Gastrocnemius medialis (tissue), 4 donors: Measurements from ENCODE around the gene ATP5PD. TPM values are rescaled to one million over a fixed set of nuclear protein-coding genes. Genes with fewer than 3 reads are reported as not detected.

ENCODE experiments used
- ATAC-seq, 2 donors: fragments of 150-250 bp; one replicate each; pipeline ENCODE4 v1.9.1; 2016
- DNase-seq, 2 donors: peaks; one replicate each; pipeline ENCODE4 v3.0.0-alpha.2; 2019
- H3K27ac ChIP-seq, 4 donors: fragments of 200-600 bp; sonication (generic); 1 replicate in 1 of 4; 2 replicates in 3 of 4; pipeline ENCODE4 v1.5.1; 2016 to 2018; ENCODE audit warnings: mild to moderate bottlenecking in 2 of 4, moderate library complexity in 1 of 4
- H3K27me3 ChIP-seq, 3 donors: fragments of 200-600 bp; sonication (generic) in 2 of 3; 1 replicate in 1 of 3; 2 replicates in 2 of 3; pipeline versions ENCODE4 v1.5.1 to v1.6.0; 2016 to 2019; ENCODE audit warnings: mild to moderate bottlenecking in 1 of 3, moderate library complexity in 1 of 3
- H3K36me3 ChIP-seq, 2 donors: fragments of 200-600 bp; sonication (generic) in 1 of 2; one replicate each; pipeline ENCODE4 v1.5.1; 2017 to 2018
- H3K4me1 ChIP-seq, 2 donors: fragments of 200-600 bp; sonication (generic) in 1 of 2; one replicate each; pipeline ENCODE4 v1.5.1; 2016 to 2017; ENCODE audit warnings: mild to moderate bottlenecking in 2 of 2
- H3K4me3 ChIP-seq, 4 donors: fragments of 200-600 bp; sonication (generic) in 3 of 4; 1 replicate in 1 of 4; 2 replicates in 3 of 4; pipeline ENCODE4 v1.5.1; 2016 to 2019; ENCODE audit warnings: mild to moderate bottlenecking in 2 of 4
- H3K9me3 ChIP-seq, 3 donors: fragments of 200-600 bp; sonication (generic) in 2 of 3; 1 replicate in 1 of 3; 2 replicates in 2 of 3; pipeline ENCODE4 v1.5.1; 2016 to 2019
- CTCF ChIP-seq, 5 experiments: fragments of 450-650 bp in 3 of 5; fragments of 200-600 bp in 2 of 5; sonication (generic) in 2 of 5; IDR thresholded peaks in 4 of 5; conservative IDR thresholded peaks in 1 of 5; 1 replicate in 4 of 5; 2 replicates in 1 of 5; pipeline ENCODE4 v1.5.1; 2016 to 2019; ENCODE audit warnings: antibody characterized with exemption in 5 of 5, mild to moderate bottlenecking in 3 of 5, moderate library complexity in 3 of 5
- POLR2A ChIP-seq, 2 donors: fragments of 450-650 bp; IDR thresholded peaks; one replicate each; pipeline ENCODE4 v1.6.1; 2017; ENCODE audit warnings: antibody characterized with exemption in 2 of 2, mild to moderate bottlenecking in 2 of 2, moderate library complexity in 2 of 2
- in situ Hi-C, 4 donors: fragments of 200-750 bp; cut with MboI; loops; one replicate each; pipeline versions ENCODE4 v1.15.0 to v1.8.0; 2017; ENCODE audit warnings: low sequenced_read_pairs in 4 of 4
- intact Hi-C: fragments of 100-400 bp; cut with DNase I; formaldehyde crosslinking; loops from one replicate; pipeline ENCODE4 v1.15.1; 2023; ENCODE audit warnings: low total_unique reads
- total RNA-seq, 4 donors: library from RNA; depleted of rRNA; stranded (reverse); fragments of >200 nt; gene quantifications; one replicate each; pipeline versions ENCODE4 v1.1.0 to v1.2.3, GENCODE V29; 2016

ATP5PD gene
- total RNA-seq, 4 donors from 2014 or later = 377 to 495 (median 491) TPM

DNA sequence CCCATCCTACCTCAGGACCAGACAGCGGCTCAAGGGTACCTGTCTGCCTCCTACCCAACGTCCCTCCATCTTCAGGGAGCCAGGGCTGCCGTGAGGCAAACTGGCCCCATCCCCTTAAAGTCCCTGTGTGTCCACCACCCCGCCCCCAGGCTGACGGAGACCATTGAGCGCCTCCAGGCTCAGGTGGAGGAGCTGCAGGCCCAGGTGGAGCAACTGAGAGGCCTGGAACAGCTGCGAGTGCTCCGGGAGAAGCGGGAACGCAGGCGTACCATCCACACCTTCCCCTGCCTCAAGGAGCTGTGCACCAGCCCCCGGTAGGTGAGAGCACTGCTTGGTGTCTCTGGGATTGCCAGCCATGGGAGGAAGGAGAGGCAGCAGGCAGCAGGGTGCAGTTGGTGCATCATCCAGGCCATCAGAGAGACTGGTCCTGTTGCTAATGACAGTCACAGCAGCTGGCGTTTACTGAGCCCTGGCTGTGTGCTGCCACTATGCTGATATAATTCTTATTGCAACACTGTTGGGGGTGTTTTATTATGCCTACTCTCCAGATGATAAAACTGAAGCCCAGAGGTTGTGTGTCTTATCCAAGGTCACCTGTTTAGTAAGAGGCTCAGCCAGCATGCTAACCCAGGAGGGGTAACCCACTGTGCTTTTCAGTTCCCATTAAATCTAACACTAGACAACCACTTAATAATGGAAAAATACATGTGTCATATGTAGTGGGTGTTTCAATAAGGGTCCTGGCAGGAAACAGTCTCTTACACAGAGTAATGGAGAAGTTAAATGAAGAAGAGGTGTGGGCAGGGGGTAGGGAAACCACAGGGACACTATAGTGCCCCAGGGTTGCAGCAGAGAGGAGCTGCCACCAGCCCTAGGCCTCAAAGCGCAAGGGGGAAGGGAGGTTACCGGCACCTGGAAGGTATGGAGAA lies 44.6 kb downstream of the ATP5PD start:
- in situ Hi-C loops = no loop called here
- DNase-seq (no peak), ATAC-seq (no peak)
- Histone ChIP-seq H3K4me1 (no peaks in the 10 kb centered on the region), H3K27ac (no peak overlapping the region), H3K4me3 (no peak overlapping the region), H3K36me3 (peaks cover 0 to 4% of the 10 kb centered on the region in 2 donors), H3K27me3 (no peaks in the 10 kb centered on the region), H3K9me3 (no peaks in the 10 kb centered on the region)
- TF ChIP-seq CTCF (IDR thresholded peaks at IDR 0.05 in 4 of 5, conservative IDR thresholded peaks at IDR 0.05 in 1 of 5) (no peak), POLR2A (IDR thresholded peaks at IDR 0.05) (no peak)
- intact Hi-C loops = no loop called here

DNA sequence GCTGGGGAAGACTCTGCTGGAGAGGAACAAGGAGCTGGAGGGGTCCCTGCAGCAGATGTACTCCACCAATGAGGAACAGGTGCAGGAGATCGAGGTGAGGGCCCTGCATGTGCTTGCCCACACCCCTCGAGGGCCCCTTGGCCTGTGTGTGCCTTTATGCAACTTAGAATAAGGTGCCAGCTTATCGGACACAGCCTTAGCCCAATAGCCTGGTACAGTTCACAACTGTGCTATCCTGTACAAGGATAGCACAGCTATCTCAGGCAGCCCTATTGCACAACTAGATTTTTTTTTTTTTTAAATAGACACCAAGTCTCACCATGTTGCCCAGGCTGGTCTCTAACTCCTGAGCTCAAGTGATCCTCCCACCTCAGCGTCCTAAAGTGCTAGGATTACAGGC lies 47.2 kb downstream of the ATP5PD start:
- peaks cover 0 to 4% of the 10 kb centered on the region in 2 donors for H3K36me3 ChIP-seq
- no peak for ATAC-seq
- in situ Hi-C loops = no loop called here

DNA sequence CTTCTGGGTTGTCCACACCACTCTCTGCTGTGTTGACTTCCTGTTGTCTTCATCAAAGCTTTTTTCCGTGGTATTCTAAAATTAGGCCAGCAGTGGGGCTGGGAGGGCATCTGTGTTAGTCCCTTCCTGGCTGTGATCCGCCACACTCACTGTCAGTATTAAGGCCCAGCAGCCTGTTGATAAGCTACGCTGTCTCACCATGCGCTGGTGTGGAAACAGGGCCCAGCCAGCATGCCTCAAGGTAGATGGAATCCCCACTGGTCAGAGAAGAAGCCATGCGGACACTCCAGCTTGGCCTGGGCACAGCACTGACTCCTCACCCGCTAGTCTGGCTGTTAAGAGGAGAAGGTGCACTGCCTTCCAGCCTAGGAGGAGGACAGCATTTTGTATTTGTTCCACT lies 48.0 kb downstream of the ATP5PD start:
- ATAC-seq = no peak
- no peak overlapping the region for H3K4me3 ChIP-seq
- peaks cover 0 to 4% of the 10 kb centered on the region in 2 donors for H3K36me3 ChIP-seq
- H3K9me3 ChIP-seq = no peaks in the 10 kb centered on the region
- in situ Hi-C loops (no loop called here), intact Hi-C loops (no loop called here)
- H3K27ac ChIP-seq = no peak overlapping the region
- no peak for DNase-seq
- H3K27me3 ChIP-seq = no peaks in the 10 kb centered on the region
- H3K4me1 ChIP-seq = no peaks in the 10 kb centered on the region
- no peak for TF ChIP-seq POLR2A (IDR thresholded peaks at IDR 0.05)
- TF ChIP-seq CTCF (IDR thresholded peaks at IDR 0.05 in 4 of 5, conservative IDR thresholded peaks at IDR 0.05 in 1 of 5) = no peak

More for the DNA sequence above, 47.2 kb downstream of the ATP5PD start:
- intact Hi-C loops = no loop called here
- Histone ChIP-seq H3K4me3 (no peak overlapping the region), H3K27me3 (no peaks in the 10 kb centered on the region), H3K4me1 (no peaks in the 10 kb centered on the region), H3K9me3 (no peaks in the 10 kb centered on the region), H3K27ac (no peak overlapping the region)
- TF ChIP-seq CTCF (IDR thresholded peaks at IDR 0.05 in 4 of 5, conservative IDR thresholded peaks at IDR 0.05 in 1 of 5) (no peak), POLR2A (IDR thresholded peaks at IDR 0.05) (no peak)
- no peak for DNase-seq

DNA sequence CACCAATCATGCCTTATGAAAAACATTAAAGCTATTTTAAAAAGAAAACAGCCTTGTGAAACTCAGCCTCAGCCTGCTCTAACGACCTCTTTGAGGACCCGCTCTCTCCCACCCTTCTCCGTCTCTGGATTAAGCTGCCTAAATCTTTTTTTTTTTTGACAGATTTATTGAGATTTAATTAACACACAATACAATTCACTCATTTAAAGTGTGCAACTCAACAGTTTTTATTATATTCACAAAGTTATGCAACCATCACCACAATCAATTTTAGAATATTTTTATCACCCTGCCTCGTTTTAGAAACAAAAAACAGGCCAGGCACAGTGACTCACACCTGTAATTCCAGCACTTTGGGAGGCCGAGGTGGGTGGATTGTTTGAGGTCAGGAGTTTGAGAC lies 50.9 kb downstream of the ATP5PD start:
- H3K27ac ChIP-seq = no peak overlapping the region
- H3K27me3 ChIP-seq = no peaks in the 10 kb centered on the region
- DNase-seq = no peak
- intact Hi-C loops = no loop called here
- no peaks in the 10 kb centered on the region for H3K36me3 ChIP-seq
- in situ Hi-C loops = no loop called here
- ATAC-seq = no peak
- H3K4me3 ChIP-seq = no peak overlapping the region
- TF ChIP-seq CTCF (IDR thresholded peaks at IDR 0.05 in 4 of 5, conservative IDR thresholded peaks at IDR 0.05 in 1 of 5) (no peak), POLR2A (IDR thresholded peaks at IDR 0.05) (no peak)
- no peaks in the 10 kb centered on the region for H3K4me1 ChIP-seq
- H3K9me3 ChIP-seq = no peaks in the 10 kb centered on the region
